DND-41 (cell line): ENCODE measurements around the gene SC5D.

Experiments used
- CTCF ChIP-seq: IDR thresholded peaks from 2 replicates; pipeline ENCODE4 v1.5.1; 2012; ENCODE audit warnings: borderline replicate concordance, low read length, moderate library complexity, mild to moderate bottlenecking; ENCODE audit not compliant: poor library complexity, severe bottlenecking; ENCODE audit errors: extremely low read depth
- EZH2 ChIP-seq: IDR thresholded peaks from 3 replicates; pipeline ENCODE4 v1.6.1; 2012; ENCODE audit warnings: borderline replicate concordance, low read depth, mild to moderate bottlenecking, moderate library complexity, low read length, inconsistent platforms; ENCODE audit not compliant: severe bottlenecking

GRCh38 chr11:121257289-121257688 is 35.3 kb upstream of the SC5D start:
- TF ChIP-seq CTCF (no peak), EZH2 (no peak)
